CD4-positive, alpha-beta memory T cell (primary cell): ENCODE measurements around the gene HSPB9. TPM values are rescaled to one million over a fixed set of nuclear protein-coding genes. Genes with fewer than 3 reads are reported as not detected.

ENCODE experiments used
- CTCF ChIA-PET: fragments of 350-600 bp; sonication (Branson Sonifier 250); formaldehyde crosslinking; loops from one replicate; lab custom pipeline; 2021; ENCODE audit warnings: inconsistent platforms; ENCODE audit not compliant: partially characterized antibody; lab: Charles Lee
- POLR2A ChIA-PET: fragments of 350-600 bp; sonication (Branson Sonifier 250); formaldehyde crosslinking; loops from one replicate; lab custom pipeline; 2021; ENCODE audit not compliant: partially characterized antibody; lab: Charles Lee
- DNase-seq, 5 donors: peaks; one replicate each; pipeline versions ENCODE4 v3.0.0 to v3.0.0-alpha.2; 2020 to 2022; ENCODE audit warnings: mixed read lengths in 1 of 5
- H3K27ac ChIP-seq: one replicate; pipeline ENCODE4 v1.7.0; 2013; ENCODE audit warnings: low read depth, low read length
- H3K27me3 ChIP-seq: 2 replicates; pipeline ENCODE4 v1.7.0; 2013; ENCODE audit warnings: mild to moderate bottlenecking, low read length, moderate library complexity; ENCODE audit not compliant: insufficient read depth
- H3K36me3 ChIP-seq: 2 replicates; pipeline ENCODE4 v1.7.0; 2013; ENCODE audit warnings: mild to moderate bottlenecking, low read length, moderate library complexity; ENCODE audit not compliant: insufficient read depth
- H3K4me1 ChIP-seq: 2 replicates; pipeline ENCODE4 v1.7.0; 2013; ENCODE audit warnings: mild to moderate bottlenecking, low read length, moderate library complexity; ENCODE audit not compliant: insufficient read depth
- H3K4me3 ChIP-seq, 2 donors: one replicate each; pipeline ENCODE4 v1.7.0; 2013; ENCODE audit warnings: low read length in 2 of 2, mild to moderate bottlenecking in 1 of 2
- H3K9me3 ChIP-seq, 2 donors: one replicate each; pipeline ENCODE4 v1.7.0; 2013; ENCODE audit warnings: low read length in 2 of 2, control low read depth in 1 of 2; ENCODE audit not compliant: control insufficient read depth in 1 of 2
- H3K27ac Mint-ChIP-seq, 7 donors: one replicate each; pipeline ENCODE4 v1.8.0; 2020 to 2021; ENCODE audit warnings: mixed read lengths in 7 of 7, mild to moderate bottlenecking in 6 of 7, inconsistent platforms in 3 of 7, moderate library complexity in 3 of 7
- H3K27me3 Mint-ChIP-seq, 2 donors: one replicate each; pipeline ENCODE4 v1.8.0; 2020 to 2021; ENCODE audit warnings: mixed read lengths in 2 of 2
- H3K36me3 Mint-ChIP-seq, 2 donors: one replicate each; pipeline ENCODE4 v1.8.0; 2020 to 2021; ENCODE audit warnings: mixed read lengths in 2 of 2, inconsistent platforms in 1 of 2, mild to moderate bottlenecking in 1 of 2
- H3K4me1 Mint-ChIP-seq, 4 donors: one replicate each; pipeline ENCODE4 v1.8.0; 2020 to 2021; ENCODE audit warnings: mixed read lengths in 4 of 4, mild to moderate bottlenecking in 1 of 4
- H3K4me3 Mint-ChIP-seq, 8 donors: one replicate each; pipeline ENCODE4 v1.8.0; 2020 to 2021; ENCODE audit warnings: mixed read lengths in 8 of 8, mild to moderate bottlenecking in 7 of 8, moderate library complexity in 6 of 8, inconsistent platforms in 3 of 8
- H3K9me3 Mint-ChIP-seq, 8 donors: one replicate each; pipeline ENCODE4 v1.8.0; 2020 to 2021; ENCODE audit warnings: mixed read lengths in 8 of 8, mild to moderate bottlenecking in 5 of 8, inconsistent platforms in 3 of 8, moderate library complexity in 1 of 8
- intact Hi-C: fragments of 100-400 bp; cut with micrococcal nuclease; formaldehyde crosslinking; loops from one replicate; pipeline ENCODE4 v1.15.1; 2023
- polyA plus RNA-seq, 2 donors: library from polyadenylated mRNA; unstranded; fragments of 300-500 nt; fragmentation: Illumina TruSeq; gene quantifications; one replicate each; pipeline ENCODE4 v1.2.3, GENCODE V29; 2021
- total RNA-seq, 2 experiments: library from RNA; stranded (reverse); gene quantifications; one replicate each; pipeline ENCODE4 v1.2.3, GENCODE V29; 2021

HSPB9 gene
- total RNA-seq (not detected), polyA plus RNA-seq (not detected)

DNA sequence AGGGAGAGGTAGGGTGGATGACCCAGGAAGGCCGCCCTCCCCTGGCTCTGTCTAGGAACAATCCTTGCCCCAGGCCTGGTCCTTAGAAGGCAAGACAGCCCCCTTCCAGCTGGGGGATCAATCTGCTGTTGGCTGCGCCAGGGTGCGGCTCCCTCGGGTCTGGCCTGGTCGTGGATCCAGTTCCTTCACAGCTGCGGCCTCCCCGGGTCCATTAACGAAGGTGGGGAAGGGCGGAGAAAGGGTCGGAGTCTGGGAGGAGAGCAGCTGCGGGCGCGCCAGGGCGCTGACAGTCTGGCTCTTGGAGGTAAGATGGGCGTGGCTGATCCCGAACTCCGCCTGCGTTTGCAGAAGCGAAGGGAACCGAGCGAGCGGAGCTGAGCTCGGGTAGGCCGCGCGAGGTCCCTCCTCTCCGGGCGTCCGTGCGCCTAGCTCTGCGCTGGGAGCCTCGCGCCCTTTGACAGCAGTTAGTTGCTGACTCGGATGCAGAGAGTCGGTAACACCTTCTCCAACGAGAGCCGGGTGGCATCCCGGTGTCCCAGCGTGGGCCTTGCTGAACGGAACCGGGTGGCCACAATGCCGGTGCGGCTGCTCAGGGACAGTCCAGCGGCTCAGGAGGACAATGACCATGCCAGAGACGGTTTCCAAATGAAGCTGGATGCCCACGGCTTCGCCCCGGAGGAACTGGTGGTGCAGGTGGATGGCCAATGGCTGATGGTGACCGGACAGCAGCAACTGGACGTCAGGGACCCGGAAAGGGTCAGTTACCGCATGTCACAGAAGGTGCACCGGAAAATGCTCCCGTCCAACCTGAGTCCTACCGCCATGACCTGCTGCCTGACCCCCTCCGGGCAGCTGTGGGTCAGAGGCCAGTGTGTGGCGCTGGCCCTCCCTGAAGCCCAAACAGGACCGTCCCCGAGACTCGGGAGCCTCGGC, at the start of gene HSPB9:
Gene HSPB9 (plus strand): TSS at position 434 of the 933 bp plus-strand sequence. CDS start 47 bp downstream, at position 481.
- Histone ChIP-seq H3K4me3 (no peak within 1 kb of the TSS), H3K27ac (no peak within 1 kb of the TSS), H3K9me3 (no peaks in the 10 kb centered on the region), H3K27me3 (no peaks in the 10 kb centered on the region), H3K36me3 (peaks cover 17% of the 10 kb centered on the region), H3K4me1 (peaks cover 11% of the 10 kb centered on the region)
- Mint-ChIP-seq H3K9me3 (no peaks in the 10 kb centered on the region), H3K27me3 (no peaks in the 10 kb centered on the region), H3K4me3 (peak within 1 kb of the TSS in 6 of 8 donors; percentile 31 to 81 (median 64)), H3K4me1 (peaks cover 9 to 27% (median 18%) of the 10 kb centered on the region in 4 donors), H3K36me3 (peaks cover 20 to 32% of the 10 kb centered on the region in 2 donors), H3K27ac (peak within 1 kb of the TSS in 3 of 7 donors; percentile 22 to 62 (median 45))
- no peak for DNase-seq
- intact Hi-C loops: no loop called here
- CTCF ChIA-PET: interaction anchor here (7.0 to 8.1 kb wide), 2 partner anchors 56 to 103 kb away, joined by 58 to 124 read pairs; partner anchors contain the start of genes DNAJC7 and NKIRAS2
- POLR2A ChIA-PET: interaction anchor here (0.7 to 5.3 kb wide), 5 partner anchors 11 to 192 kb away, joined by 3 to 28 read pairs (median 5); partner anchors contain the start of genes DHX58, DNAJC7 and ODAD4

GRCh38 chr17:42075789-42076188, 46.8 kb upstream of the HSPB9 start:
- CTCF ChIA-PET: interaction anchor here (0.9 kb wide), 1 partner anchor 10 kb away, joined by 3 read pairs; no protein-coding TSS in a partner anchor
- H3K27ac Mint-ChIP-seq: peak overlapping the region in 1 of 7 donors; percentile 29

GRCh38 chr17:42076797-42077559, 45.6 kb upstream of the HSPB9 start:
- H3K27me3 Mint-ChIP-seq: peaks cover 13 to 21% of the 10 kb centered on the region in 2 donors
- H3K27ac Mint-ChIP-seq: no peak overlapping the region
- H3K36me3 ChIP-seq: no peaks in the 10 kb centered on the region
- peaks cover 3% of the 10 kb centered on the region for H3K4me1 ChIP-seq
- no peaks in the 10 kb centered on the region for H3K36me3 Mint-ChIP-seq
- H3K9me3 ChIP-seq: no peaks in the 10 kb centered on the region
- no peak overlapping the region for H3K27ac ChIP-seq
- no peaks in the 10 kb centered on the region for H3K9me3 Mint-ChIP-seq
- intact Hi-C loops: no loop called here
- ChIA-PET POLR2A (no interaction called here), CTCF (no interaction called here)
- H3K4me3 ChIP-seq: no peak overlapping the region
- DNase-seq: no peak
- no peak overlapping the region for H3K4me3 Mint-ChIP-seq
- H3K4me1 Mint-ChIP-seq: peaks cover 0 to 3% (median 1%) of the 10 kb centered on the region in 4 donors
- H3K27me3 ChIP-seq: peaks cover 3% of the 10 kb centered on the region

More at GRCh38 chr17:42075789-42076188, 46.8 kb upstream of the HSPB9 start:
- POLR2A ChIA-PET: no interaction called here
- no peaks in the 10 kb centered on the region for H3K36me3 ChIP-seq
- intact Hi-C loops: no loop called here
- H3K27me3 Mint-ChIP-seq: peaks cover 16 to 28% of the 10 kb centered on the region in 2 donors
- no peak overlapping the region for H3K4me3 ChIP-seq
- no peaks in the 10 kb centered on the region for H3K9me3 Mint-ChIP-seq
- H3K4me3 Mint-ChIP-seq: no peak overlapping the region
- DNase-seq: no peak
- H3K4me1 Mint-ChIP-seq: peaks cover 0 to 5% (median 2%) of the 10 kb centered on the region in 4 donors
- no peaks in the 10 kb centered on the region for H3K36me3 Mint-ChIP-seq
- H3K9me3 ChIP-seq: no peaks in the 10 kb centered on the region
- H3K27ac ChIP-seq: no peak overlapping the region
- peaks cover 8% of the 10 kb centered on the region for H3K4me1 ChIP-seq
- peaks cover 13% of the 10 kb centered on the region for H3K27me3 ChIP-seq

DNA sequence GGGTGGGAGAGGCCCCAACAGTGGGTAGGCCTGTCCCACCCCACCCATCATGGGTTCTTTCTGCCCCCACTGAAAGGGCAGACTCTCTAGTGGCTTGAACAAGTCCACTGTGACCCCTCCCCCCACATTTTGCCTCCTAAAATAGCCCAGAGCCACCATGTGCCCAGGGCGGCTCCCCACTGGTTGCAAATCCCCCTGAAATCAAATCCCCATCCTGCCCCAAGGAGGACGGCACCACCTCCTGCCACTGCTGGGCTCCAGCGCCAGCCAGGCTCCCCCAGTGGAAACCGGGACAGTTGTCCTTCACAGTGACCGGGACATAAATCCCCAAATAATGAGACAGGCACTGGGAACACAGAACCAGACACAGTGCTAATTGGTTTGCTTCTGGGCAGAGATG, 44.8 kb upstream of the HSPB9 start:
- Histone ChIP-seq H3K27me3 (no peaks in the 10 kb centered on the region), H3K27ac (no peak overlapping the region), H3K36me3 (no peaks in the 10 kb centered on the region), H3K4me1 (no peaks in the 10 kb centered on the region), H3K9me3 (no peaks in the 10 kb centered on the region), H3K4me3 (no peak overlapping the region)
- Mint-ChIP-seq H3K4me1 (peaks cover 0 to 3% (median 0%) of the 10 kb centered on the region in 4 donors), H3K9me3 (no peaks in the 10 kb centered on the region), H3K27me3 (peaks cover 12 to 22% of the 10 kb centered on the region in 2 donors), H3K27ac (peak overlapping the region in 1 of 7 donors; percentile 29), H3K4me3 (no peak overlapping the region), H3K36me3 (no peaks in the 10 kb centered on the region)
- intact Hi-C loops: no loop called here
- DNase-seq: no peak
- POLR2A ChIA-PET: no interaction called here
- CTCF ChIA-PET: no interaction called here

GRCh38 chr17:42078396-42079043, 44.1 kb upstream of the HSPB9 start:
- Mint-ChIP-seq H3K36me3 (no peaks in the 10 kb centered on the region), H3K27ac (no peak overlapping the region), H3K9me3 (no peaks in the 10 kb centered on the region), H3K4me3 (no peak overlapping the region), H3K4me1 (no peaks in the 10 kb centered on the region), H3K27me3 (peaks cover 5 to 16% of the 10 kb centered on the region in 2 donors)
- H3K27ac ChIP-seq: no peak overlapping the region
- no peaks in the 10 kb centered on the region for H3K4me1 ChIP-seq
- CTCF ChIA-PET: no interaction called here
- no peak for DNase-seq
- intact Hi-C loops: no loop called here
- no peaks in the 10 kb centered on the region for H3K36me3 ChIP-seq
- no peaks in the 10 kb centered on the region for H3K9me3 ChIP-seq
- POLR2A ChIA-PET: no interaction called here
- H3K27me3 ChIP-seq: no peaks in the 10 kb centered on the region
- no peak overlapping the region for H3K4me3 ChIP-seq

DNA sequence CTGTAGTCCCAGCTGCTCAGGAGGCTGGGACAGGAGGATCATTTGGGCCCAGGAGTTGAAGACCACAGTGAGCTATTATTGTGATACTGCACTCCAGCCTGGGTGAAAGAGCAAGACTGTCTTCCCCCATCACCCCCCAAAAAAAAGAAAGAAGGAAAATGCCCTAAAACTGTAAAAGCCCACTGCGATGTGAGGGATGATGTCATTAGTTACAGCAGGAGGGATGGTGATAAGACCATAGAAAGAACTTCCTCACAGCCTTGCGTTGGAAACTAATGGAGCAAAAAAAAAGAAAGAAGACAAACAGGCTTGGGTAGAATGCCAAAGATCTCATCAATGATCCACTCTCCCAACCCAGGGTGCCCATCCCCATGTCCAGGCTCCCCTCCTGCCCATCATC, 43.1 kb upstream of the HSPB9 start:
- H3K27me3 ChIP-seq: no peaks in the 10 kb centered on the region
- Mint-ChIP-seq H3K27me3 (peaks cover 0 to 11% of the 10 kb centered on the region in 2 donors), H3K27ac (no peak overlapping the region), H3K4me1 (no peaks in the 10 kb centered on the region), H3K36me3 (no peaks in the 10 kb centered on the region), H3K4me3 (no peak overlapping the region), H3K9me3 (no peaks in the 10 kb centered on the region)
- no peak overlapping the region for H3K4me3 ChIP-seq
- H3K27ac ChIP-seq: no peak overlapping the region
- H3K36me3 ChIP-seq: no peaks in the 10 kb centered on the region
- no peaks in the 10 kb centered on the region for H3K9me3 ChIP-seq
- DNase-seq: no peak
- ChIA-PET CTCF (interaction anchor here (0.9 to 2.0 kb wide), 3 partner anchors 19 to 53 kb away, joined by 3 to 6 read pairs (median 3); partner anchors contain the start of gene ZNF385C), POLR2A (no interaction called here)
- intact Hi-C loops: no loop called here
- H3K4me1 ChIP-seq: no peaks in the 10 kb centered on the region
